SK-N-SH treated with all-trans-retinoic acid at 6 μM for 48 hours (cell line): ENCODE data around the gene ZNF689.

ENCODE experiments used
- ATAC-seq: fragments of 200-7000 bp; cut with Tn5 transposase; 3 replicates; pipeline ENCODE4 v1.9.1; 2020; ENCODE audit warnings: mild to moderate bottlenecking, moderate library complexity
- ARNTL ChIP-seq: fragments of 450-650 bp; formaldehyde crosslinking; IDR thresholded peaks from 2 replicates; pipeline ENCODE4 v1.5.0; 2020; ENCODE audit warnings: low read depth, mild to moderate bottlenecking, moderate library complexity, borderline replicate concordance
- CREB5 ChIP-seq: fragments of 250-450 bp; sonication (Bioruptor Pico); IDR thresholded peaks from 2 replicates; pipeline ENCODE4 v1.5.1; 2020; ENCODE audit warnings: low read depth, mild to moderate bottlenecking, moderate library complexity
- CSDC2 ChIP-seq: fragments of 250-450 bp; sonication (Bioruptor Pico); IDR thresholded peaks from 2 replicates; pipeline ENCODE4 v1.5.0; 2020; ENCODE audit warnings: mild to moderate bottlenecking, moderate library complexity
- CSRNP3 ChIP-seq: fragments of 250-450 bp; sonication (Bioruptor Pico); IDR thresholded peaks from 2 replicates; pipeline ENCODE4 v1.5.1; 2021; ENCODE audit warnings: mild to moderate bottlenecking, moderate library complexity
- ESRRG ChIP-seq: fragments of 250-450 bp; sonication (Bioruptor Pico); IDR thresholded peaks from 2 replicates; pipeline ENCODE4 v1.6.1; 2021; ENCODE audit warnings: mild to moderate bottlenecking
- GLIS3 ChIP-seq: fragments of 250-450 bp; sonication (Bioruptor Pico); IDR thresholded peaks from 2 replicates; pipeline ENCODE4 v1.5.0; 2020; ENCODE audit warnings: mild to moderate bottlenecking, moderate library complexity
- ISL1 ChIP-seq: fragments of 250-450 bp; sonication (Bioruptor Pico); IDR thresholded peaks from 2 replicates; pipeline ENCODE4 v2.1.2; 2022; ENCODE audit warnings: mild to moderate bottlenecking, moderate library complexity
- OSR1 ChIP-seq: fragments of 250-450 bp; sonication (Bioruptor Pico); IDR thresholded peaks from 2 replicates; pipeline ENCODE4 v1.8.0; 2022; ENCODE audit warnings: moderate library complexity, mild to moderate bottlenecking, inconsistent platforms
- PATZ1 ChIP-seq: fragments of 250-450 bp; sonication (Bioruptor Pico); IDR thresholded peaks from 2 replicates; pipeline ENCODE4 v1.8.0; 2020; ENCODE audit warnings: mild to moderate bottlenecking, moderate library complexity, borderline replicate concordance
- POU6F1 ChIP-seq: fragments of 250-450 bp; sonication (Bioruptor Pico); IDR thresholded peaks from 2 replicates; pipeline ENCODE4 v1.8.0; 2021; ENCODE audit warnings: low read depth, mild to moderate bottlenecking, moderate library complexity, borderline replicate concordance
- PPARA ChIP-seq: fragments of 250-450 bp; sonication (Bioruptor Pico); IDR thresholded peaks from 2 replicates; pipeline ENCODE4 v1.5.0; 2020; ENCODE audit warnings: mild to moderate bottlenecking, borderline replicate concordance
- RARB ChIP-seq: fragments of 250-450 bp; sonication (Bioruptor Pico); IDR thresholded peaks from 2 replicates; pipeline ENCODE4 v1.8.0; 2021; ENCODE audit warnings: mild to moderate bottlenecking, moderate library complexity
- SNAI2 ChIP-seq: fragments of 250-450 bp; sonication (Bioruptor Pico); IDR thresholded peaks from 2 replicates; pipeline ENCODE4 v1.5.0; 2020; ENCODE audit warnings: mild to moderate bottlenecking, moderate library complexity
- TCF4 ChIP-seq: fragments of 250-450 bp; sonication (Bioruptor Pico); IDR thresholded peaks from 2 replicates; pipeline ENCODE4 v1.8.0; 2021; ENCODE audit warnings: mild to moderate bottlenecking, moderate library complexity, borderline replicate concordance
- TOX ChIP-seq: fragments of 250-450 bp; sonication (Bioruptor Pico); IDR thresholded peaks from 2 replicates; pipeline ENCODE4 v1.8.0; 2021; ENCODE audit warnings: mild to moderate bottlenecking, moderate library complexity, borderline replicate concordance
- ZC3H10 ChIP-seq: fragments of 250-450 bp; sonication (Bioruptor Pico); IDR thresholded peaks from 2 replicates; pipeline ENCODE4 v1.5.1; 2021; ENCODE audit warnings: mild to moderate bottlenecking, moderate library complexity
- ZFP3 ChIP-seq: fragments of 250-450 bp; sonication (Bioruptor Pico); IDR thresholded peaks from 2 replicates; pipeline ENCODE4 v1.5.0; 2020; ENCODE audit warnings: mild to moderate bottlenecking, moderate library complexity
- ZFP30 ChIP-seq: fragments of 450-650 bp; formaldehyde crosslinking; IDR thresholded peaks from 2 replicates; pipeline ENCODE4 v1.5.0; 2022; ENCODE audit warnings: mild to moderate bottlenecking, moderate library complexity
- ZNF565 ChIP-seq: fragments of 450-650 bp; formaldehyde crosslinking; conservative IDR thresholded peaks from 2 replicates; pipeline ENCODE4 v1.5.0; 2020; ENCODE audit warnings: low read depth, mild to moderate bottlenecking, moderate library complexity
- ZNF70 ChIP-seq: fragments of 450-650 bp; formaldehyde crosslinking; IDR thresholded peaks from 2 replicates; pipeline ENCODE4 v1.5.0; 2020; ENCODE audit warnings: mild to moderate bottlenecking, moderate library complexity
- ZNF8 ChIP-seq: fragments of 450-650 bp; formaldehyde crosslinking; IDR thresholded peaks from 2 replicates; pipeline ENCODE4 v1.5.0; 2020; ENCODE audit warnings: mild to moderate bottlenecking, moderate library complexity

Gene ZNF689

GRCh38 chr16:30569746-30570635 lies 40.2 kb downstream of the ZNF689 start:
- TF ChIP-seq TOX (CRISPR knock-in tag) (no peak), PPARA (CRISPR knock-in tag) (no peak), RARB (no peak), ZNF8 (CRISPR knock-in tag) (no peak), ZFP30 (CRISPR knock-in tag) (no peak), POU6F1 (CRISPR knock-in tag) (no peak), ESRRG (CRISPR knock-in tag) (no peak), ARNTL (CRISPR knock-in tag) (no peak), ZC3H10 (CRISPR knock-in tag) (no peak), CSRNP3 (CRISPR knock-in tag) (no peak), ZNF565 (CRISPR knock-in tag) (no peak), GLIS3 (CRISPR knock-in tag) (no peak), CREB5 (CRISPR knock-in tag) (no peak), CSDC2 (CRISPR knock-in tag) (no peak), ZFP3 (CRISPR knock-in tag) (no peak), OSR1 (CRISPR knock-in tag) (no peak)
- ATAC-seq: no peak

- TF ChIP-seq ARNTL (CRISPR knock-in tag) (no peak), ISL1 (no peak), CSRNP3 (CRISPR knock-in tag) (no peak), SNAI2 (CRISPR knock-in tag) (no peak), TCF4 (CRISPR knock-in tag) (no peak), RARB (no peak), ZNF565 (CRISPR knock-in tag) (no peak), CREB5 (CRISPR knock-in tag) (no peak), ZNF70 (CRISPR knock-in tag) (no peak), ZFP3 (CRISPR knock-in tag) (no peak), ESRRG (CRISPR knock-in tag) (no peak), ZFP30 (CRISPR knock-in tag) (no peak), PATZ1 (CRISPR knock-in tag) (no peak), PPARA (CRISPR knock-in tag) (no peak), ZC3H10 (CRISPR knock-in tag) (no peak), OSR1 (CRISPR knock-in tag) (no peak), TOX (CRISPR knock-in tag) (no peak), POU6F1 (CRISPR knock-in tag) (no peak)
- ATAC-seq: no peak
These were observed 40.9 kb downstream of the ZNF689 start for GRCh38 chr16:30569281-30569680.
